IMR-90 (cell line): ENCODE results near the gene SLC25A21.

ENCODE experiments used
- CHD1 ChIP-seq: IDR thresholded peaks from 2 replicates; pipeline ENCODE4 v1.6.1; 2012; ENCODE audit warnings: low read depth, low read length, improper control_type of control experiment
- CTCF ChIP-seq: conservative IDR thresholded peaks from 2 replicates; pipeline ENCODE4 v1.5.1; 2012; ENCODE audit warnings: mild to moderate bottlenecking, low read depth, low read length, improper control_type of control experiment
- POLR2A ChIP-seq: IDR thresholded peaks from 2 replicates; pipeline ENCODE4 v1.6.1; 2012; ENCODE audit warnings: mild to moderate bottlenecking, low read depth, low read length
- RAD21 ChIP-seq: IDR thresholded peaks from 2 replicates; pipeline ENCODE4 v1.6.1; 2012; ENCODE audit warnings: low read length, improper control_type of control experiment
- RFX5 ChIP-seq: IDR thresholded peaks from 2 replicates; pipeline ENCODE4 v1.8.0; 2012; ENCODE audit warnings: low read depth, mild to moderate bottlenecking, low read length, moderate library complexity

DNA sequence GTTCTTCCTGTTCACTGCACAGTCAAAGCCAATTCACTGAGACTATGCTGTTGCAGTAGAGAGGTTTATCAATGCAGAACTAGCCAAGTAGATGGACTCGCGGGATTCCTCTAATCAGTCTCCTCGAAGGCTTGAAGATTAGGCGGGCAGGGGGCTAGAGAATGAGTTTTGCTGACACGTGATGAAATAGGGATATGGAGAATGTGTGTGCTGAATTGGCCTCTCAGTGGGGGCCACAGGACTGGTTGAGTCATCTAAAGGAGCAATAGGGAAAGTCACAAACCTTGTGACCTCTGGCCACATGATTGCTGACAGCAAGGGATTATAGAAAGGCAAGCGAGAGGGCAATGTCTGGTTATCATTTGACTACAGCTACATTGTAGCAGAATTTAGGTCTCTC, 38.0 kb upstream of the SLC25A21 start:
- TF ChIP-seq POLR2A (no peak), CTCF (no peak), RAD21 (no peak), RFX5 (no peak), CHD1 (no peak)
